ENCODE measurements around the gene EGFR.

Gene EGFR

DNA sequence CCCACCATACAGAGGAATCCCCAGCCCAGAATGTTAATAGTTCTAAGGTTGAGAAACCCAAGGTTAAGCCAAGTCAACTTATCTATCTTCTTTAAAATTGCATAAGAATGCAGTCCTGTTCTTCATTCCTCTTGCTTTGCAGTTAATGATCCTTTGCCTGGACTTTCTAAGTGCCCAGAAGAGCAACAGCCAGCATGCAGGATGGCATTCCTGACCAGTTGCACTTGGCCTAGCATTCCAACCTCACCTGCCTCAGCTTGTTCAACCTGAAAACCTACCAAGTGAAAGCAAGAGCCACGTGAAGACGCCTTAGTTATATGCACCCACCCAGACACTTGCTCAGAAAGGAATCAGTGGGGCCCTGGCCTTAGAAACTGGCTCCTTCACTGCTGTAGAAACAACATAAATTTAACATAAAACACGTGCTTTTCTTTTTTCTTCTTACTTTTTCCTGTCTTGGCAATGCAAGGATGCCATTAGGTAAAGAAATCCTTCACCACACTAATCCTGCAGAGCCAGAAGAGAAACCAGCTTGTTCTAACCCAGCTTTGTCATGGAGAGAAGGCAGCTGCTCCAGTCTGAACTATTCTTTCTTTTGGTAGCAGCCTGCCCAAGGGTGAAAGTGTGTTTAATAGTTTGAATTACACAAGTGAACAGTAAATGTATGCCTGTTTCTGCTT is 25.0 kb downstream of the EGFR start:
- Histone ChIP-seq H3K4me3 (ENCODE audit: low read depth, low read length) (no peak overlapping the region), H3K27ac (ENCODE audit: low read depth, low read length) (no peak overlapping the region), H3K36me3 (ENCODE audit: control insufficient read depth, insufficient read depth, low read length) (no peaks in the 10 kb centered on the region), H3K27me3 (ENCODE audit: control insufficient read depth, insufficient read depth, low read length) (no peaks in the 10 kb centered on the region; the same call in 1 of the 2 replicates), H3K9ac (ENCODE audit: low read length) (no peak overlapping the region), H3K4me1 (ENCODE audit: control insufficient read depth, insufficient read depth, low read length) (no peaks in the 10 kb centered on the region), H3K9me3 (ENCODE audit: control insufficient read depth, insufficient read depth, low read depth, low read length) (no peaks in the 10 kb centered on the region)

DNA sequence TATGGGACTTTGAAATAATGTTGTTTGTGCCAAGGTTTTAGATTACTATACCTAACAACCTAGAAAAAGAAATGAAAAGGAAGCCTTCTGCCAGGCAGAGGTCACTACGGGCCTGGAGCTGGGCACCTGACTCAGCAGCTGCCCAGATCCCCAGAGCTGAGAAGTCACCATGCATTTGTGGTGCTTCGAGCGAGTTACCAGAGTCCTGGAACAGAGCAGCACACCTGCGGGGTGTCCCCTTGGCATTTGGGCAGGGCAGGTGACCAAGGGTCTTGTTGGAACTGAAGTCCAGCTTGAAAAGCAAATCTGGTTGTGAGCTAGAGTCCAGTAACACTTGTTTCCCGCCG is 25.5 kb downstream of the EGFR start:
- H3K4me3 ChIP-seq (ENCODE audit: low read depth, low read length): no peak overlapping the region
- no peaks in the 10 kb centered on the region; the same call in 1 of the 2 replicates for H3K27me3 ChIP-seq (ENCODE audit: control insufficient read depth, insufficient read depth, low read length)
- no peak overlapping the region for H3K27ac ChIP-seq (ENCODE audit: low read depth, low read length)
- no peaks in the 10 kb centered on the region for H3K36me3 ChIP-seq (ENCODE audit: control insufficient read depth, insufficient read depth, low read length)
- no peaks in the 10 kb centered on the region for H3K9me3 ChIP-seq (ENCODE audit: control insufficient read depth, insufficient read depth, low read depth, low read length)
- no peak overlapping the region for H3K9ac ChIP-seq (ENCODE audit: low read length)
- no peaks in the 10 kb centered on the region for H3K4me1 ChIP-seq (ENCODE audit: control insufficient read depth, insufficient read depth, low read length)

DNA sequence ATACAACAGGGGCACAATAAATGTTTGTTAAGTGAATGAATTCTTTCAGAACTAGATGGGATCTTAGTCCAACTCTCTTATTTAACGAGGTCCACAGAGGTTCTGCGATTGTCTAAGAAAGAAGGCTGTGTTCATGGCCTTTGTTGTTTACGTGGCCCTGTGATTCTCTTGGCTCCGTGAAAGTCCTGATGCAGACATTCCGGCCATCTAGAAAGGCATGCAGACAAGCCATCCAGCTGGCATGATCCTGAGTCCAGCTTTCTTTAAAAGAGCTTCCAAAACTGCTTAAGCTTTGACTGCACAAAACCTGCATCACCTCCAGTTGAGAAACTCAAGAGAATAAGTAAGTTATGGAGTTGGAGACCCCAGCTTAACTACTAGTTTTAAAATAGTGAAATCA is 26.0 kb downstream of the EGFR start:
- Histone ChIP-seq H3K36me3 (ENCODE audit: control insufficient read depth, insufficient read depth, low read length) (no peaks in the 10 kb centered on the region), H3K9me3 (ENCODE audit: control insufficient read depth, insufficient read depth, low read depth, low read length) (no peaks in the 10 kb centered on the region), H3K9ac (ENCODE audit: low read length) (no peak overlapping the region), H3K4me1 (ENCODE audit: control insufficient read depth, insufficient read depth, low read length) (no peaks in the 10 kb centered on the region), H3K4me3 (ENCODE audit: low read depth, low read length) (no peak overlapping the region), H3K27ac (ENCODE audit: low read depth, low read length) (no peak overlapping the region), H3K27me3 (ENCODE audit: control insufficient read depth, insufficient read depth, low read length) (no peaks in the 10 kb centered on the region)

DNA sequence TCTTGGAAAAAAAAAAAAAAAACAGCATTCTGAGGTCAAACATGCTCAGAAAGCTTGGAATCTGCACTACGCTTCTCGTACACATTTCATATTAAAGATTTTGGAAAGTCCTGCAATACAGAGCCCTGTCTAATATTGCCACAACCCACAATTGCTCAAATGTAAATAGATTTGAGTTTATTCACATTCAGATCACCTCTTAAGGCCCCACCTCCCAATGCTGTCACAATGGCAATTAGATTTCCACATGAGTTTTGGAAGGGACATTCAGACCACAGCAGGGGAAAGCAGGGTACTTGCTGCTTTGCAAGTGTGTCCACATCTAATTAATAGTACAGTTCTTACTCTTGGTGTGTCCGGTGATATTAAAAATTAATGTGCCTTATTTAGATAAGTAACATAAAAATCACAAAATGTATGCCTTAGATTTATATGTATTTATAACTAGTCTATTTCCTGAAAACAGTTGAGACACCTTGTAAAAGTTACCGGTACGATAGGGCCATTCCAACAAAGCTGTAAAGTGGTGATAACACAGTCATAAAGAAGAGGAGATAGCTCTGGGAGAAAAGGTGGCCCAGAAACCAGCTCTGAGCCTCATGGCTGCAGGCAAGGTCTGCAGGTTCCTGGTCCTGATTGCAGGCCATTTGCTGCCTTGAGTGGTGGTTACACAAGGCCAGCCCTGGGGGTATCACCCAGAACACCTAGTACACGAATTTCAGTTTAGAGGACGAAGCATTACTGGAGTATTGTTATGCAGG is 27.9 kb downstream of the EGFR start:
- H3K4me1 ChIP-seq (ENCODE audit: control insufficient read depth, insufficient read depth, low read length): no peaks in the 10 kb centered on the region
- H3K36me3 ChIP-seq (ENCODE audit: control insufficient read depth, insufficient read depth, low read length): no peaks in the 10 kb centered on the region
- H3K9me3 ChIP-seq (ENCODE audit: control insufficient read depth, insufficient read depth, low read depth, low read length): no peaks in the 10 kb centered on the region

DNA sequence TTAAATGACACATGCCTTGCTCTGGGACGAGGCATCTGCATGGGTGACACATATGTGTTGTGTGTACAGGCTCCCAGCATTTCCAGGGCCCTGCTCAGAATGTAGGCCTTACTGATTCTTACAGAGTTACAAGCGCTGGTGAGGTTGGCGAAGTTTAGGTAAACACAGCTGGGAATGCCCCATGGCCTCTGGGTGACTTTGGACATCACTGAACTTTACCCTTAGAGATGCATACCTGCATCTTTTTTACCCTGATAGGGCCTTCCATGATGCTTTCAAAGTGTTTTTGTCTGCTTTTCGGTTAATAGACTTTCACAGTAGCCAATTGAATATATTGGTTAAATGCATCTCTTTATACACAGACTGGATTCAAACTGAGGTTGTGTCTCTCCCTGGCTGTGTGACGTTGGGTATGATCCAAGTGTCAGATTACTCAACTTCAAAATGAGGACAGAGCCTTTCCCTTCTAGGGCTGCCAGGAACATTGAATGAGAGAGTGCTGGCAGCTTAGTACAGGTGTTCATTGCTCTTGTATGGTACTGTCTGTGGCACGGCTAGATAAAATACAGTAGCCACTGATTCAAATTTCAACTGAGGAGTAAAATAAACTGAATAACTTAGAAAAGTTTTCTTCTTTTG is 29.5 kb downstream of the EGFR start:
- Histone ChIP-seq H3K9ac (ENCODE audit: low read length) (no peak overlapping the region), H3K27me3 (ENCODE audit: control insufficient read depth, insufficient read depth, low read length) (no peaks in the 10 kb centered on the region), H3K4me1 (ENCODE audit: control insufficient read depth, insufficient read depth, low read length) (no peaks in the 10 kb centered on the region), H3K27ac (ENCODE audit: low read depth, low read length) (no peak overlapping the region), H3K9me3 (ENCODE audit: control insufficient read depth, insufficient read depth, low read depth, low read length) (no peaks in the 10 kb centered on the region), H3K4me3 (ENCODE audit: low read depth, low read length) (no peak overlapping the region), H3K36me3 (ENCODE audit: control insufficient read depth, insufficient read depth, low read length) (no peaks in the 10 kb centered on the region)

More for the DNA sequence above, 27.9 kb downstream of the EGFR start:
- no peak overlapping the region for H3K9ac ChIP-seq (ENCODE audit: low read length)
- no peak overlapping the region for H3K4me3 ChIP-seq (ENCODE audit: low read depth, low read length)
- H3K27ac ChIP-seq (ENCODE audit: low read depth, low read length): no peak overlapping the region
- no peaks in the 10 kb centered on the region for H3K27me3 ChIP-seq (ENCODE audit: control insufficient read depth, insufficient read depth, low read length)

DNA sequence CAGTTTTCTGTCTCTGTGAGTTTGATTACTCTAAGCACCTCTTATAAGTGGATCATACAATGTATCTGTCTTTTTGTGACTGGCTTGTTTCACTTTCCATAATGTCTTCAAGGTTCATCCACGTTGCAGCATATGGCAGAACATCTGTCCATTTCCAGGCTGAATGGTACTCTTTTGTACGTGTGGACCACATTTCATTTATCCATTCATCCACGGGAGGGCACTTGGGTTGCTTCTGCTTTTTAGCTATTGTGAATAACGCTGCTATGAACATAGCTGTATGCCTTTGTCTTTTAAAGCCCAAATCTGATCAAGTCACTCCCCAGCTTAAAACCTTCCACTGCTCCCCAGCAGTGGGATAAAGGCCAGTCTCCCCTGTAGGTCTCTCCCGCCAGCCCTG is 31.5 kb downstream of the EGFR start:
- Histone ChIP-seq H3K36me3 (ENCODE audit: control insufficient read depth, insufficient read depth, low read length) (no peaks in the 10 kb centered on the region), H3K4me3 (ENCODE audit: low read depth, low read length) (no peak overlapping the region), H3K27me3 (ENCODE audit: control insufficient read depth, insufficient read depth, low read length) (no peaks in the 10 kb centered on the region), H3K9ac (ENCODE audit: low read length) (no peak overlapping the region), H3K4me1 (ENCODE audit: control insufficient read depth, insufficient read depth, low read length) (0 out of 2 replicates have a peak, but pooled peaks cover 3% of the 10 kb centered on the region), H3K9me3 (ENCODE audit: control insufficient read depth, insufficient read depth, low read depth, low read length) (no peaks in the 10 kb centered on the region), H3K27ac (ENCODE audit: low read depth, low read length) (no peak overlapping the region)

DNA sequence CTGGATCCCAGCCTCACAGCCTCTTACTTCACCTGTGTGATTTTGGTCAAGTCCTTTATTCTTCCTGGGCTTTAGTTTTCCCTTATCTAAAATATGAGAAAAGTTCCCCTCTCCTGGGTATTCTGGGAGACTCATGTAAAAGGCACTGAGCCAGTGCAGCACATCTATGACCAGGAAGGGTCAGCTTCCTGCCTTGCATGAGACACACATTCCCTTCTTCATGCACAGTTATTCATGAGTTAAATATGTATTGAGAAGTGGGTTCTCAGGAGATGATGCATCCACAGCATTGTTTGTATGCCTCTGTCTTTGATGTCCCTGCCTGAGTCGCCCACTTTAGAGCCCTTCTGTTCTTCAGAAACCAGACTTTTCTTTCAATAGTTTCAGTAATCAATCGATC is 33.3 kb downstream of the EGFR start:
- H3K36me3 ChIP-seq (ENCODE audit: control insufficient read depth, insufficient read depth, low read length): no peaks in the 10 kb centered on the region
- H3K9ac ChIP-seq (ENCODE audit: low read length): no peak overlapping the region
- H3K4me3 ChIP-seq (ENCODE audit: low read depth, low read length): no peak overlapping the region
- no peak overlapping the region for H3K27ac ChIP-seq (ENCODE audit: low read depth, low read length)
- H3K9me3 ChIP-seq (ENCODE audit: control insufficient read depth, insufficient read depth, low read depth, low read length): no peaks in the 10 kb centered on the region
- H3K27me3 ChIP-seq (ENCODE audit: control insufficient read depth, insufficient read depth, low read length): no peaks in the 10 kb centered on the region
- H3K4me1 ChIP-seq (ENCODE audit: control insufficient read depth, insufficient read depth, low read length): 0 out of 2 replicates have a peak, but pooled peaks cover 3% of the 10 kb centered on the region

DNA sequence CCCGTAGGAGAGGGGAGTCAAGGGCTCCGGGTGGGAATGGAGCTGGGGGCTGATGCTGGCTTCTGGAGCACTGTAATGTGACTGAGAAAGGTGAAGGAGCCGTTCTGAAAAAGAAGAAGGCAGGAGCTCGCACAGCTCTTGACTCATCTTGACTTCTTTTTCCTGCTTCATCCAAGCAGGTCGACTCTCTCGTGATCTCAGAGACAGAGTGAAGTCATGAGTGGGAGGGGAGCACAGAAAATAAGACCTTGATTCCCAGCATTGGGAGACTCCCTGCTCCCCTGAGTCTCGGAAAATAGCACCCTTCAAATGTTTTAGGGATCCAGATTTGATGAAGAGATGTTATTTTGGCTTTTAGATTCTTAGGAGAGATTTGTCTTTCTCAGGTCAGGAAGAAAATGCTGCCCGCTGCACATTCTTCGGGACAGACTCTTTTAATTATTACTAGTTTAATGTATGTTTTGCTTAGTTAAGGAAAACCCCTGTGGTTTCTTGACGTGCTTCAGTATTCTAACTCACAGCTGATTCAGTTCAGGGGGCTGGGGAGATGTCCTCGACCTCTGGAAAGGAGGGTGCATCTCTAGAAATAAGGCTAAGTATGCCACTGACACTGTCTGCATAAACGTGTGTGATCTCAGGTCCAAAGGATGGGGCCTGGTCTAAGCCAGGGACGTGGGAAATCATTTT is 34.1 kb downstream of the EGFR start:
- 0 out of 2 replicates have a peak, but pooled peaks cover 3% of the 10 kb centered on the region for H3K4me1 ChIP-seq (ENCODE audit: control insufficient read depth, insufficient read depth, low read length)
- no peak overlapping the region for H3K9ac ChIP-seq (ENCODE audit: low read length)
- no peaks in the 10 kb centered on the region for H3K27me3 ChIP-seq (ENCODE audit: control insufficient read depth, insufficient read depth, low read length)
- no peak overlapping the region for H3K27ac ChIP-seq (ENCODE audit: low read depth, low read length)
- no peak overlapping the region for H3K4me3 ChIP-seq (ENCODE audit: low read depth, low read length)
- no peaks in the 10 kb centered on the region for H3K36me3 ChIP-seq (ENCODE audit: control insufficient read depth, insufficient read depth, low read length)
- H3K9me3 ChIP-seq (ENCODE audit: control insufficient read depth, insufficient read depth, low read depth, low read length): no peaks in the 10 kb centered on the region

DNA sequence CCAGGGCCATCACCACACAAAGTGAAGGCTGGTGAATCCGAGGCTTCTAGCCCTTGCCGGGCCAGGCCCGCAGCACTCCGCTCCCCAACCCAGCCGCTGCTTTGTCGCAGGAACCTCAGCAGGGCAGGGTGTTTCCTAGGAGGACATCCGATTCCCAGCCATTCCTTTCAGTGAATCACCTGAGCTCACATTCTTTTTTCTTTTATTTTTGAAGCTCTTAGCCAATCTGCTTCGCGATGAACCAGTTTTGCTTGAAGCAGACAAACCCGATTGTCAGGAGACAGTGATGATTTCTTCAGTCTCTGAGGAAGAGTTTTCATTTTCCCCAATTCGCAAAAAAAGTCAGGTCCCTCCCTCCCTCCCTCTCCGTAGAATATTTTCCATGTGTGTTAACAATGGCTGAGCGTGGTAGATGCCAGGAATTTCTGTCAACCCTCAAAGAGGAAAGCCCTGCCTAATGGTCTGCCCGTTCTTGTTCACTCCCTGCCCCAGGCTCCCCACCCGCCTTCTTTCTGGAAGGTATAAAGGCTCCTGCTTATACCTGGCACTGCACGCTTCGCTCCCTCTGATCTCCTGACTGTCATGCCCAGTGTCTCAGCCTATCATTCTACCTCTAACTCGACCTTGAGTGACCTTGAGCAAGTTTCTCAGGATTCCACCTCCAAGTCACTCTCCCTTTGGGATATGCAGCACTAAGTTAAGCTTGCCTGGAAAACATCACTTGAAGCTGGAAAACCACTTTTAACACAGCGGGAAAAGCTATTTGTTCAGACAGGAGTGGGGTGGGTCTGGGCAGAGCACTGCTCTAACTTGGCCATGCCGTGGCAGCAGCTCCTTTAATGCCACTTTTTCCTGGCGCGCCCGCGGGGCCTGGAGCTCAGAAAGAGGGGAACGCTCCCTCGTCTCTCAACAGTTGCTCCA is 35.1 kb downstream of the EGFR start:
- Histone ChIP-seq H3K27ac (ENCODE audit: low read depth, low read length) (no peak overlapping the region), H3K36me3 (ENCODE audit: control insufficient read depth, insufficient read depth, low read length) (no peaks in the 10 kb centered on the region), H3K9me3 (ENCODE audit: control insufficient read depth, insufficient read depth, low read depth, low read length) (no peaks in the 10 kb centered on the region), H3K4me1 (ENCODE audit: control insufficient read depth, insufficient read depth, low read length) (0 out of 2 replicates have a peak, but pooled peaks cover 3% of the 10 kb centered on the region), H3K9ac (ENCODE audit: low read length) (no peak overlapping the region), H3K4me3 (ENCODE audit: low read depth, low read length) (no peak overlapping the region), H3K27me3 (ENCODE audit: control insufficient read depth, insufficient read depth, low read length) (no peaks in the 10 kb centered on the region)

DNA sequence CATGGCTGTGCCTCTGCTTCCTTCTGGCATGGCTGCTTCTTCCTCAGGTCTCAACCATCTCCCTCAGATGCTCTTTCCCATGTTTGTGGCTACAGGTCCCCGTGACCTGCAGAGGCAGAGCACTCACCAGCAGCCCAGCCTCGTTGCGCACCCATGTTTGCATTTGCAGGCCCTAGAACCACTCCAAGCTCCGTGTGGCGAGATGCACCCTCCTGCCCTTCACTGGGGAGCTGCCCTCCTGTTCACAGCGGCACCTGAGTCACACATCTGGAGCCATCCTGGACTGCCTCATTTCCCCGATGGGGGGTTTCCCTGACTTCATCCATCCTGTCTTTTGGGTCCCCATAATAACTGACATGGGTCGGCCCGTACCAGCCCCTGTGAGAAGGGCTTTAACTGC is 35.9 kb downstream of the EGFR start:
- no peaks in the 10 kb centered on the region for H3K9me3 ChIP-seq (ENCODE audit: control insufficient read depth, insufficient read depth, low read depth, low read length)
- no peak overlapping the region for H3K9ac ChIP-seq (ENCODE audit: low read length)
- no peaks in the 10 kb centered on the region for H3K36me3 ChIP-seq (ENCODE audit: control insufficient read depth, insufficient read depth, low read length)
- 0 out of 2 replicates have a peak, but pooled peaks cover 3% of the 10 kb centered on the region for H3K4me1 ChIP-seq (ENCODE audit: control insufficient read depth, insufficient read depth, low read length)
- H3K4me3 ChIP-seq (ENCODE audit: low read depth, low read length): no peak overlapping the region
- H3K27me3 ChIP-seq (ENCODE audit: control insufficient read depth, insufficient read depth, low read length): no peaks in the 10 kb centered on the region
- H3K27ac ChIP-seq (ENCODE audit: low read depth, low read length): no peak overlapping the region

Data from HUES6 (cell line).